ENCODE data around the gene GIMAP5. TPM values are rescaled to one million over a fixed set of nuclear protein-coding genes. Genes with fewer than 3 reads are reported as not detected.

The GIMAP5 gene
- total RNA-seq, 1 experiment from 2014 or later: not detected

- H3K4me3 ChIP-seq (ENCODE audit: low read length): no peak overlapping the region
- intact Hi-C loops (cut with micrococcal nuclease): no loop called here
- H3K9me2 ChIP-seq (replicated peaks; ENCODE audit: low read length): no peaks in the 10 kb centered on the region
- H3K9me3 ChIP-seq (ENCODE audit: low read length): no peaks in the 10 kb centered on the region
- TF ChIP-seq EZH2 (IDR thresholded peaks at IDR 0.05; ENCODE audit: low read length, unreplicated experiment) (no peak), EZH2phosphoT487 (IDR thresholded peaks at IDR 0.05; ENCODE audit: borderline replicate concordance, low read length) (no peak), CTCF (conservative IDR thresholded peaks at IDR 0.05; ENCODE audit: low read depth, low read length) (no peak)
- H3F3A ChIP-seq (ENCODE audit: low read length, unreplicated experiment): no peaks in the 10 kb centered on the region
- DNase-seq (no peak), ATAC-seq (no peak)
- no peak overlapping the region for H3K4me2 ChIP-seq (ENCODE audit: low read length)
- H3K27me3 ChIP-seq (ENCODE audit: low read length): peaks cover 25% of the 10 kb centered on the region
- no peaks in the 10 kb centered on the region for H3K79me2 ChIP-seq (ENCODE audit: low read length)
- BruUV-seq (replicated peaks): no TSS peak
- no peaks in the 10 kb centered on the region for H3K36me3 ChIP-seq (ENCODE audit: low read depth, low read length)
- no peak overlapping the region for H2AFZ ChIP-seq (ENCODE audit: low read length)
- H4K20me1 ChIP-seq (ENCODE audit: low read length): no peaks in the 10 kb centered on the region
- no peak overlapping the region for H3K27ac ChIP-seq (ENCODE audit: low read length)
- CTCF ChIA-PET: no interaction called here
- POLR2A ChIA-PET (ENCODE audit: unreplicated experiment): no interaction called here
- H3K4me1 ChIP-seq (ENCODE audit: insufficient read depth, low read length): peaks cover 9% of the 10 kb centered on the region; the same call in 1 of the 2 replicates
- no peak overlapping the region for H3K9ac ChIP-seq (ENCODE audit: low read length)
Measured at GRCh38 chr7:150734254-150734653, 3.0 kb upstream of the GIMAP5 start.

GRCh38 chr7:150735596-150736358 is 1.4 kb upstream of the GIMAP5 start:
- intact Hi-C loops (cut with micrococcal nuclease): no loop called here
- no peak overlapping the region for H3K4me3 ChIP-seq (ENCODE audit: low read length)
- no TSS peak for BruUV-seq (replicated peaks)
- no peaks in the 10 kb centered on the region for H3K9me3 ChIP-seq (ENCODE audit: low read length)
- H2AFZ ChIP-seq (ENCODE audit: low read length): no peak overlapping the region
- no peak overlapping the region for H3K9ac ChIP-seq (ENCODE audit: low read length)
- no peak overlapping the region for H3K4me2 ChIP-seq (ENCODE audit: low read length)
- H3K27me3 ChIP-seq (ENCODE audit: low read length): peaks cover 25% of the 10 kb centered on the region
- CTCF ChIA-PET: no interaction called here
- ATAC-seq (no peak), DNase-seq (no peak)
- H3K27ac ChIP-seq (ENCODE audit: low read length): no peak overlapping the region
- H3F3A ChIP-seq (ENCODE audit: low read length, unreplicated experiment): no peaks in the 10 kb centered on the region
- H4K20me1 ChIP-seq (ENCODE audit: low read length): no peaks in the 10 kb centered on the region
- no peaks in the 10 kb centered on the region for H3K9me2 ChIP-seq (replicated peaks; ENCODE audit: low read length)
- H3K79me2 ChIP-seq (ENCODE audit: low read length): no peaks in the 10 kb centered on the region
- TF ChIP-seq CTCF (conservative IDR thresholded peaks at IDR 0.05; ENCODE audit: low read depth, low read length) (no peak), EZH2 (IDR thresholded peaks at IDR 0.05; ENCODE audit: low read length, unreplicated experiment) (no peak), EZH2phosphoT487 (IDR thresholded peaks at IDR 0.05; ENCODE audit: borderline replicate concordance, low read length) (no peak)
- no peaks in the 10 kb centered on the region for H3K36me3 ChIP-seq (ENCODE audit: low read depth, low read length)
- H3K4me1 ChIP-seq (ENCODE audit: insufficient read depth, low read length): peaks cover 10% of the 10 kb centered on the region; the same call in 1 of the 2 replicates
- POLR2A ChIA-PET (ENCODE audit: unreplicated experiment): no interaction called here

- ChIA-PET POLR2A (ENCODE audit: unreplicated experiment) (no interaction called here), CTCF (no interaction called here)
- intact Hi-C loops (cut with micrococcal nuclease): no loop called here
- Histone ChIP-seq H3K4me2 (ENCODE audit: low read length) (no peak overlapping the region), H3K9me3 (ENCODE audit: low read length) (no peaks in the 10 kb centered on the region), H3K4me3 (ENCODE audit: low read length) (no peak overlapping the region), H3F3A (ENCODE audit: low read length, unreplicated experiment) (no peaks in the 10 kb centered on the region), H3K27ac (ENCODE audit: low read length) (no peak overlapping the region), H3K9ac (ENCODE audit: low read length) (no peak overlapping the region), H4K20me1 (ENCODE audit: low read length) (no peaks in the 10 kb centered on the region), H2AFZ (ENCODE audit: low read length) (no peak overlapping the region), H3K36me3 (ENCODE audit: low read depth, low read length) (no peaks in the 10 kb centered on the region), H3K4me1 (ENCODE audit: insufficient read depth, low read length) (peaks cover 10% of the 10 kb centered on the region; the same call in 1 of the 2 replicates), H3K27me3 (ENCODE audit: low read length) (peaks cover 29% of the 10 kb centered on the region), H3K9me2 (replicated peaks; ENCODE audit: low read length) (no peaks in the 10 kb centered on the region), H3K79me2 (ENCODE audit: low read length) (no peaks in the 10 kb centered on the region)
- no TSS peak for BruUV-seq (replicated peaks)
- ATAC-seq (no peak), DNase-seq (no peak)
- TF ChIP-seq CTCF (conservative IDR thresholded peaks at IDR 0.05; ENCODE audit: low read depth, low read length) (no peak), EZH2phosphoT487 (IDR thresholded peaks at IDR 0.05; ENCODE audit: borderline replicate concordance, low read length) (no peak), EZH2 (IDR thresholded peaks at IDR 0.05; ENCODE audit: low read length, unreplicated experiment) (no peak)
Measured at GRCh38 chr7:150736864-150737263, 354 bp upstream of the GIMAP5 start.
